ENCODE data around the gene FRMD8. TPM values are rescaled to one million over a fixed set of nuclear protein-coding genes. Genes with fewer than 3 reads are reported as not detected.

The FRMD8 gene
- polyA plus RNA-seq, 1 donor, result 8.9 TPM

DNA sequence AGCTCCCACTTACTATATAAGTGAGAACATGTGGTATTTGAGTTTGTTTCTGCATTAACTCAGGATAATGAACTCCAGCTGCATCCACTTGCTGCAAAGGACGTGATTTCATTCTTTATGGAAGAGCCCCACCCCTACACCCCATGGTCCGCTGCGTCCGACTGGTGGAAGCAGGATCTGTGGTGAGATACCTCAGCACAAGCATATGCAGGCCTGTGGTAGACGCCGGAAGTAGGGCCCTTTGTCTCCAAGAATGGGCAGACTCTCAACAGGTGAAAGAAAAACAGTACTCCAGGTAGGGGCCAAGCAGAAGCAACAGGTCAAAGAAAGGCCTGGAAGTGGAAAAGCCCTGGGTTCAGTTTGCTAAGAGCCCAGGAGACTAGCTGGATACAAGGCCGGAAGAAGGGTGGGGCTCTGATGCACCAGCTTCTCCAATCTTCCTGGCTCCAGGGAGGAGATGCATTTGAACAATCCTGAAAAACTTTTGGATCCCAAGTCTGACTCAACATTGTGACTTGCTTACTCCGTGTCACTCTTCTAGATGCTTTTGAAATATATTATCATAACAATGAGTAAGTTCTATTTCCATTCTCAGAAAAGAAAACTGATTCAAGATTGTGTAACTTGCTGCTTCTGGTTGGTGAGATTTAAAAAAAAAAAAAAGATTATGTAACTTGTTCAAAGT lies 66.5 kb downstream of the FRMD8 start:
- no peak for DNase-seq (ENCODE audit: low read depth)

DNA sequence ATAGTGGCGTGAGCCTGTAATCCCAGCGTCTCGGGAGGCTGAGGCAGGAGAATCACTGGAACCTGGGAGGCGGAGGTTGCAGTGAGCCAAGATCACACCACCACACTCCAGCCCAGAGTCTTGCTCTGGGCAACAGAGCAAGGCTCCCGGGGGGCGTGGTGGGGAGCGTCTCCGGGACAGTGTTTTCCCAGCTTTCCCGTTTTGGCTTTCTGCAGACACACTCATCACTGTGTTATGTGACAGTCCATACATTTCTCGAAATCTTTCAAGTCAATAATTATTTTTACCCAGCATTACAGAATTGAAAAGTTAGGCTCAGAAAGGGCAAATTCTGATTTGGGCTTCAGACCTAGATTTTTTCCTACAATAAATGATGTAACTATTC lies 67.9 kb downstream of the FRMD8 start:
- DNase-seq (ENCODE audit: low read depth), result no peak

DNA sequence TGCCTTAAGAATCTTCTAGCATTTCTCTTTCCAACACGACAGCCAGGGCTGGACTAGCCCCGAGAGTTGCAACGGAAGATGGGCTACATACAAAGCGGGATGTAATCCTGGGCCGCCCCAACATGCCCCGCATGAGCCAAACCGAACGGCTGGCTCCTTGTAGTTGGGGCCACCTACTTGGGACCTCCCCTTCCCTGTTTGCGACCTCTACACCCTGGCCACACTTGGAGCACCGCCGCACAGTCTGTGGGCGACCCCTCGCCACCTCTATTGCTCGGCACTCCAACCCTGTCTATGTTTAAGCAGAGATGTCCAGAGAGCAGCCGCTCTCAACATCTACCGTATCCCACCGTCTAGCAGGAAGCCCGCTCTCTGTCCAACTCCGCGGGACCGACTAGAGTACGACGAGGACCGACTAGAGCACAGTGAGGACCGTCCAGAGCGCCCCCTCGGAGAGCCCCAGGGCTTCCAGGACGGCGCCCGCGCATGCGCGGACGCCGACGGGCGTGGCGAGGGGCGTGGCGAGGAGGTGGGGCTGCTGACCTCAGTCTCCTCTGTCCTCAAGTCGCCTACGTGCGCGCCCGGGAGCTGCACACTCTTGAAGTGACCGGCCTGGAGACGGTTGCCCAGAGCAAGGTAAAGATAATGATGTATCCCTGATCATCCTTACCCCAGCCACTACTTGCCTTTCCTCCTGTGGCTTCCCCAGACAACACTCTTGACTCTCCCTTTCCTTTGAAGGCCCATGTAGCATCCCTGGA lies 68.4 kb downstream of the FRMD8 start:
- no peak for DNase-seq (ENCODE audit: low read depth)

DNA sequence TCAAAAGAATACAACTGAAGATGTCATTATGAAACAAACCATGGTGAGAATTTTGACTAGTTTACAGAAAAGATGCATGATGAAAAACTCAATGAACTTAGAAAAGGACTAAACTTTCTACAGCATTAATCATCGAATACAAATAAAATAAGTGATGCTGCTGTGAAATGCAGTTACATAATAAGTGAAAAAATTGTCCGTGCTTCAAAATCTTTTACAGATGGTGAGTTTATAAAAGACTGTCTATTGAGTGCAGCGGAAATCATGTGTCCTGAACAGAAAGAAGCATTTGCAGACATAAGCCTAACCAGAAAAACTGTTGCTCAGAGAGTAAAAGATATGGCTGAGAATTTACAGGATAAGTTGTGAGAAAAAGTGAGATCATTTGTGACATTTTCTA lies 70.0 kb downstream of the FRMD8 start:
- no peak for DNase-seq (ENCODE audit: low read depth)

DNA sequence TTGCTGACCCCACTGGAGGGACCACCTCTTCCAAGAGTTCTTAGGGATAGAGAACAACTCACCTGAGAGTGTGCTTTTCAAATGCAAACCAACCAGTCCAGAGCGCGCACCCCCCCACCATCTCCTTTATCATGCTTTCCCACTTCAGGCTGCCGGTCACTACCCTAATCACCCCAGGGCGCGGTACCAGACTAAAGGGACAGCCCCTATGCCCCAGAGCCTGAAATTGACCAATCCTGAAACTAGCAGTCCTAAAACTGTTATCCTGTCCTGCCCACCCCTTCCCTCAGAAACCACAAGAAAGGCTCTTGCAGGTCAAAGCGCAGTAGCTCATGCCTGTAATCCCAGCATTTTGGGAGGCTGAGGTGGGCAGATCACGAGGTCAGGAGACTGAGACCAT lies 73.1 kb downstream of the FRMD8 start:
- DNase-seq (ENCODE audit: low read depth), result no peak

Other genes starting within 250 kb of the FRMD8 start
- gene SPDYC, start 216.4 kb upstream of the FRMD8 start, polyA plus RNA-seq (ENCODE audit: insufficient read length), result not detected
- 73.1 TPM for gene CAPN1, start 204.7 kb upstream of the FRMD8 start, polyA plus RNA-seq (ENCODE audit: insufficient read length)
- gene POLA2, start 124.7 kb upstream of the FRMD8 start, polyA plus RNA-seq (ENCODE audit: insufficient read length), result 28.8 TPM
- 32.5 TPM for gene CDC42EP2, start 71.8 kb upstream of the FRMD8 start, polyA plus RNA-seq (ENCODE audit: insufficient read length)
- 42.2 TPM for gene DPF2, start 52.8 kb upstream of the FRMD8 start, polyA plus RNA-seq (ENCODE audit: insufficient read length)
- gene TIGD3, start 31.9 kb upstream of the FRMD8 start, polyA plus RNA-seq (ENCODE audit: insufficient read length), result 0.34 TPM
- gene SLC25A45, start 4.0 kb upstream of the FRMD8 start, polyA plus RNA-seq (ENCODE audit: insufficient read length), result 5.7 TPM
- 94.1 TPM for gene NEAT1, start 36.2 kb downstream of the FRMD8 start, polyA plus RNA-seq (ENCODE audit: insufficient read length)
- 200 TPM for gene MALAT1, start 112.4 kb downstream of the FRMD8 start, polyA plus RNA-seq (ENCODE audit: insufficient read length)
- gene SCYL1, start 138.4 kb downstream of the FRMD8 start, polyA plus RNA-seq (ENCODE audit: insufficient read length), result 43.6 TPM
- 131 TPM for gene LTBP3, start 171.7 kb downstream of the FRMD8 start, polyA plus RNA-seq (ENCODE audit: insufficient read length)
- 53.9 TPM for gene ZNRD2, start 183.8 kb downstream of the FRMD8 start, polyA plus RNA-seq (ENCODE audit: insufficient read length)
- gene FAM89B, start 185.9 kb downstream of the FRMD8 start, polyA plus RNA-seq (ENCODE audit: insufficient read length), result 37.3 TPM
- gene EHBP1L1, start 189.4 kb downstream of the FRMD8 start, polyA plus RNA-seq (ENCODE audit: insufficient read length), result 355 TPM
- gene KCNK7, start 209.2 kb downstream of the FRMD8 start, polyA plus RNA-seq (ENCODE audit: insufficient read length), result 1.4 TPM
- 30.1 TPM for gene MAP3K11, start 227.6 kb downstream of the FRMD8 start, polyA plus RNA-seq (ENCODE audit: insufficient read length)
- 18.0 TPM for gene PCNX3, start 229.1 kb downstream of the FRMD8 start, polyA plus RNA-seq (ENCODE audit: insufficient read length)